HCT116 (cell line): ENCODE measurements around the gene KIF1A. TPM values are rescaled to one million over a fixed set of nuclear protein-coding genes. Genes with fewer than 3 reads are reported as not detected.

Source experiments
- ATAC-seq: fragments of 200-7000 bp; cut with Tn5 transposase; 2 replicates; pipeline ENCODE4 v1.9.1; 2020; ENCODE audit warnings: mild to moderate bottlenecking, moderate library complexity
- BruUV-seq: library from RNA; stranded (reverse); fragments of 400-500 nt; replicated peaks from 2 replicates; lab custom pipeline; 2021; lab: Mats Ljungman, UMichigan
- CTCF ChIA-PET: fragments of 300-600 bp; sonication (Branson Sonifier 250); formaldehyde crosslinking; loops from one replicate; lab custom pipeline; 2021; ENCODE audit warnings: antibody characterized with exemption; lab: Charles Lee
- POLR2A ChIA-PET: fragments of 300-600, 350-600 bp; sonication (Branson Sonifier 250); formaldehyde crosslinking; loops from one replicate; lab custom pipeline; 2021; ENCODE audit warnings: antibody characterized with exemption; lab: Charles Lee
- RAD21 ChIA-PET, 2 experiments: fragments of 300-600 bp; sonication (Branson Sonifier 250); formaldehyde crosslinking; loops; one replicate each; lab custom pipeline; 2023; ENCODE audit warnings: low total read pairs in 2 of 2; ENCODE audit not compliant: uncharacterized antibody in 2 of 2, unreplicated experiment in 2 of 2, low non-redundant PET in 1 of 2; lab: Charles Lee
- DNase-seq: peaks from one replicate; pipeline ENCODE4 v3.0.0-alpha.2; 2010; ENCODE audit warnings: low read depth, low spot score
- H2AFZ ChIP-seq: fragments of 200-600 bp; shearing (Covaris generic), sonication (generic); 2 replicates; pipeline ENCODE4 v1.6.1; 2017; ENCODE audit warnings: low read depth, mixed run types, mixed read lengths, antibody characterized with exemption, low read length; ENCODE audit not compliant: poor library complexity, severe bottlenecking
- H3K27ac ChIP-seq: 2 replicates; pipeline ENCODE4 v1.5.1; 2012; ENCODE audit warnings: low read depth, low read length
- H3K27me3 ChIP-seq: fragments of 200-600 bp; sonication (generic); 2 replicates; pipeline ENCODE4 v1.6.1; 2016; ENCODE audit warnings: mixed run types, low read length, mixed read lengths; ENCODE audit not compliant: insufficient read depth
- H3K36me3 ChIP-seq, 2 experiments: fragments of 200-500 bp in 1 of 2; fragments of 200-600 bp in 1 of 2; sonication (Bioruptor generic) in 1 of 2; sonication (generic) in 1 of 2; 2 replicates each; pipeline versions ENCODE4 v1.5.1 to v1.6.1; 2014 to 2016; ENCODE audit warnings: low read length in 2 of 2, inconsistent platforms in 1 of 2, mixed read lengths in 1 of 2, mixed run types in 1 of 2; ENCODE audit not compliant: insufficient read depth in 2 of 2, control insufficient read depth in 1 of 2
- H3K4me1 ChIP-seq, 2 experiments: fragments of 200-600 bp in 1 of 2; sonication (generic) in 1 of 2; 2 replicates each; pipeline versions ENCODE4 v1.5.1 to v1.6.1; 2012 to 2017; ENCODE audit warnings: low read length in 2 of 2, inconsistent platforms in 1 of 2, mild to moderate bottlenecking in 1 of 2, mixed read lengths in 1 of 2, mixed run types in 1 of 2, moderate library complexity in 1 of 2; ENCODE audit not compliant: insufficient read depth in 2 of 2, control insufficient read depth in 1 of 2
- H3K4me2 ChIP-seq: fragments of 200-600 bp; sonication (generic); 2 replicates; pipeline ENCODE4 v1.6.1; 2017; ENCODE audit warnings: mixed run types, low read length, mixed read lengths
- H3K4me3 ChIP-seq, 2 experiments: fragments of 200-600 bp in 1 of 2; sonication (generic) in 1 of 2; replicated peaks in 1 of 2; 2 replicates each; pipeline ENCODE4 v1.5.1; 2011 to 2016; ENCODE audit warnings: low read length in 2 of 2, control low read depth in 1 of 2, low read depth in 1 of 2, mild to moderate bottlenecking in 1 of 2, mixed read lengths in 1 of 2, mixed run types in 1 of 2
- H3K79me2 ChIP-seq: fragments of 200-600 bp; sonication (generic); 2 replicates; pipeline ENCODE4 v1.6.1; 2017; ENCODE audit warnings: mild to moderate bottlenecking, mixed run types, low read length, moderate library complexity, mixed read lengths; ENCODE audit not compliant: insufficient read depth
- H3K9ac ChIP-seq: fragments of 200-600 bp; sonication (generic); 2 replicates; pipeline ENCODE4 v1.6.1; 2016; ENCODE audit warnings: low read length, mixed read lengths
- H3K9me2 ChIP-seq: fragments of 200-600 bp; sonication (generic), shearing (Covaris generic); 2 replicates; pipeline ENCODE4 v1.6.1; 2017; ENCODE audit warnings: mixed run types, mild to moderate bottlenecking, moderate library complexity; ENCODE audit not compliant: insufficient read depth
- H3K9me3 ChIP-seq, 2 experiments: fragments of 200-500 bp in 1 of 2; fragments of 200-600 bp in 1 of 2; sonication (Bioruptor generic) in 1 of 2; sonication (generic) in 1 of 2; 2 replicates each; pipeline ENCODE4 v1.6.1; 2014 to 2017; ENCODE audit warnings: low read length in 2 of 2, mixed read lengths in 2 of 2, inconsistent platforms in 1 of 2, low read depth in 1 of 2, mild to moderate bottlenecking in 1 of 2, mixed run types in 1 of 2, moderate library complexity in 1 of 2; ENCODE audit not compliant: control insufficient read depth in 1 of 2, insufficient read depth in 1 of 2
- H4K20me1 ChIP-seq: fragments of 200-600 bp; sonication (generic), shearing (Covaris generic); 2 replicates; pipeline ENCODE4 v1.6.1; 2017; ENCODE audit warnings: mixed run types, mild to moderate bottlenecking, moderate library complexity; ENCODE audit not compliant: insufficient read depth
- CBX3 ChIP-seq: IDR thresholded peaks from 2 replicates; pipeline ENCODE4 v1.6.1; 2012; ENCODE audit warnings: low read depth
- CEBPB ChIP-seq: IDR thresholded peaks from 2 replicates; pipeline ENCODE4 v1.6.1; 2012; ENCODE audit warnings: low read depth
- EZH2 ChIP-seq: fragments of 200-600 bp; sonication (generic); IDR thresholded peaks from 2 replicates; pipeline ENCODE4 v1.6.1; 2017; ENCODE audit warnings: antibody characterized with exemption, mixed run types
- RAD21 ChIP-seq: IDR thresholded peaks from 2 replicates; pipeline ENCODE4 v1.6.1; 2012; ENCODE audit warnings: low read depth, mild to moderate bottlenecking
- SP1 ChIP-seq: IDR thresholded peaks from 2 replicates; pipeline ENCODE4 v1.6.1; 2012; ENCODE audit warnings: low read depth
- YY1 ChIP-seq: IDR thresholded peaks from 2 replicates; pipeline ENCODE4 v1.6.1; 2011; ENCODE audit warnings: low read length, low read depth, moderate library complexity, mild to moderate bottlenecking; ENCODE audit not compliant: insufficient replicate concordance; ENCODE audit errors: extremely low read depth
- intact Hi-C: fragments of 100-400 bp; cut with micrococcal nuclease; formaldehyde crosslinking; loops from 2 replicates; pipeline ENCODE4 v1.10.0; 2022
- total RNA-seq: library from RNA; stranded (reverse); gene quantifications from one replicate; pipeline ENCODE4 v1.2.1, GENCODE V29; 2021; ENCODE audit not compliant: unreplicated experiment
- TF ChIP-seq, protein P1 (sequence below): IDR thresholded peaks from 2 replicates; pipeline ENCODE4 v1.6.1; 2012; ENCODE audit warnings: low read depth

The KIF1A gene
- total RNA-seq, 1 experiment from 2014 or later = 0.27 TPM

GRCh38 chr2:240864475-240864874, 44.5 kb upstream of the KIF1A start:
- CTCF ChIA-PET = interaction anchor here (1.0 kb wide), 1 partner anchor 24 kb away, joined by 3 read pairs; no protein-coding TSS in a partner anchor
- Histone ChIP-seq H3K9me3 (no peaks in the 10 kb centered on the region), H3K27me3 (peaks cover 9% of the 10 kb centered on the region; the same call in 1 of the 2 replicates), H3K27ac (no peak overlapping the region), H3K4me1 (no peaks in the 10 kb centered on the region), H3K4me2 (no peak overlapping the region), H3K9me2 (no peaks in the 10 kb centered on the region), H3K79me2 (no peaks in the 10 kb centered on the region), H3K4me3 (no peak overlapping the region), H2AFZ (no peak overlapping the region), H4K20me1 (no peaks in the 10 kb centered on the region), H3K36me3 (no peaks in the 10 kb centered on the region), H3K9ac (no peak overlapping the region)
- DNase-seq = no peak
- TF ChIP-seq EZH2 (no peak), YY1 (no peak), CBX3 (no peak), CEBPB (no peak), RAD21 (no peak), SP1 (no peak)
- TF ChIP-seq, protein P1, sequence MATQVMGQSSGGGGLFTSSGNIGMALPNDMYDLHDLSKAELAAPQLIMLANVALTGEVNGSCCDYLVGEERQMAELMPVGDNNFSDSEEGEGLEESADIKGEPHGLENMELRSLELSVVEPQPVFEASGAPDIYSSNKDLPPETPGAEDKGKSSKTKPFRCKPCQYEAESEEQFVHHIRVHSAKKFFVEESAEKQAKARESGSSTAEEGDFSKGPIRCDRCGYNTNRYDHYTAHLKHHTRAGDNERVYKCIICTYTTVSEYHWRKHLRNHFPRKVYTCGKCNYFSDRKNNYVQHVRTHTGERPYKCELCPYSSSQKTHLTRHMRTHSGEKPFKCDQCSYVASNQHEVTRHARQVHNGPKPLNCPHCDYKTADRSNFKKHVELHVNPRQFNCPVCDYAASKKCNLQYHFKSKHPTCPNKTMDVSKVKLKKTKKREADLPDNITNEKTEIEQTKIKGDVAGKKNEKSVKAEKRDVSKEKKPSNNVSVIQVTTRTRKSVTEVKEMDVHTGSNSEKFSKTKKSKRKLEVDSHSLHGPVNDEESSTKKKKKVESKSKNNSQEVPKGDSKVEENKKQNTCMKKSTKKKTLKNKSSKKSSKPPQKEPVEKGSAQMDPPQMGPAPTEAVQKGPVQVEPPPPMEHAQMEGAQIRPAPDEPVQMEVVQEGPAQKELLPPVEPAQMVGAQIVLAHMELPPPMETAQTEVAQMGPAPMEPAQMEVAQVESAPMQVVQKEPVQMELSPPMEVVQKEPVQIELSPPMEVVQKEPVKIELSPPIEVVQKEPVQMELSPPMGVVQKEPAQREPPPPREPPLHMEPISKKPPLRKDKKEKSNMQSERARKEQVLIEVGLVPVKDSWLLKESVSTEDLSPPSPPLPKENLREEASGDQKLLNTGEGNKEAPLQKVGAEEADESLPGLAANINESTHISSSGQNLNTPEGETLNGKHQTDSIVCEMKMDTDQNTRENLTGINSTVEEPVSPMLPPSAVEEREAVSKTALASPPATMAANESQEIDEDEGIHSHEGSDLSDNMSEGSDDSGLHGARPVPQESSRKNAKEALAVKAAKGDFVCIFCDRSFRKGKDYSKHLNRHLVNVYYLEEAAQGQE = no peak
- no TSS peak for BruUV-seq
- RAD21 ChIA-PET = no interaction called here
- POLR2A ChIA-PET = no interaction called here
- ATAC-seq = no peak
- intact Hi-C loops = no loop called here
